SK-N-MC (cell line): Measurements from ENCODE around the gene PRG2.

Source experiments
- DNase-seq: peaks from one replicate; pipeline ENCODE4 v3.0.0-alpha.2; 2011; ENCODE audit warnings: low read depth, low spot score
- H3K27ac ChIP-seq: fragments of 200-600 bp; sonication (generic); 2 replicates; pipeline ENCODE4 v1.5.1; 2016; ENCODE audit warnings: mixed run types
- H3K36me3 ChIP-seq: fragments of 200-600 bp; sonication (generic); 2 replicates; pipeline ENCODE4 v1.6.1; 2017; ENCODE audit warnings: antibody characterized with exemption, low read length, mixed read lengths; ENCODE audit not compliant: insufficient read depth
- H3K4me3 ChIP-seq: fragments of 200-600 bp; sonication (generic); 2 replicates; pipeline ENCODE4 v1.5.1; 2016
- H3K9ac ChIP-seq: fragments of 200-600 bp; sonication (generic); 2 replicates; pipeline ENCODE4 v1.8.0; 2017; ENCODE audit warnings: mixed run types, mixed read lengths; ENCODE audit not compliant: insufficient read length
- H3K9me3 ChIP-seq: fragments of 200-600 bp; sonication (generic); 2 replicates; pipeline ENCODE4 v1.6.1; 2017; ENCODE audit warnings: low read depth, mild to moderate bottlenecking, antibody characterized with exemption, low read length, moderate library complexity, mixed read lengths
- EZH2 ChIP-seq: fragments of 200-600 bp; sonication (generic); IDR thresholded peaks from one replicate; pipeline ENCODE4 v1.6.1; 2017; ENCODE audit warnings: antibody characterized with exemption
- FOXP2 ChIP-seq: optimal IDR thresholded peaks from 2 replicates; pipeline ENCODE3; 2011; ENCODE audit warnings: mild to moderate bottlenecking, moderate library complexity; ENCODE audit not compliant: insufficient read depth; ENCODE audit errors: extremely low read length, control extremely low read depth
- POLR2AphosphoS5 ChIP-seq: IDR thresholded peaks from 2 replicates; pipeline ENCODE4 v1.6.1; 2012; ENCODE audit warnings: mild to moderate bottlenecking, low read depth, low read length, borderline replicate concordance

Gene PRG2

DNA sequence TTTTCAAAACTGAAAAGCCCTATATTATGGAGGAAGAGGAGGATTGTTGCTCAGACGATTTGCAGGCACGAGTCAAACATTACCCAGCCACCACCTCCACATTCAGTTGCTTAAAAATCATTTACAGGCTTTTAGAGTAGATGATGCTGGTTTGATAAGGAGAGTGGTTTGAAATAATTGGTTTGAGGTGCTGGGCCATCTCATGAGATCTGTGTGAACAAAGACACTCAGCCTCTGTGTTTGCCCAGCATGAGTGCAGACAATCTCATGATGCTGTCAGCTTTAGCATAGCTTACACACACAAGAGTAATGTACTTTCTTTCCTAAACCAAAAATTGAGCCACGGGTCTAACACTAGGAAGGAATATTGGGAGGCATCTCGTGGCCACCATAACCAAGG, 32.2 kb upstream of the PRG2 start:
- no peak overlapping the region for H3K9ac ChIP-seq
- no peaks in the 10 kb centered on the region for H3K36me3 ChIP-seq
- no peak for TF ChIP-seq EZH2
- no peak for TF ChIP-seq POLR2AphosphoS5
- TF ChIP-seq FOXP2, result no peak
- no peak overlapping the region for H3K4me3 ChIP-seq
- DNase-seq, result no peak
- no peaks in the 10 kb centered on the region for H3K9me3 ChIP-seq
- H3K27ac ChIP-seq, result no peak overlapping the region

DNA sequence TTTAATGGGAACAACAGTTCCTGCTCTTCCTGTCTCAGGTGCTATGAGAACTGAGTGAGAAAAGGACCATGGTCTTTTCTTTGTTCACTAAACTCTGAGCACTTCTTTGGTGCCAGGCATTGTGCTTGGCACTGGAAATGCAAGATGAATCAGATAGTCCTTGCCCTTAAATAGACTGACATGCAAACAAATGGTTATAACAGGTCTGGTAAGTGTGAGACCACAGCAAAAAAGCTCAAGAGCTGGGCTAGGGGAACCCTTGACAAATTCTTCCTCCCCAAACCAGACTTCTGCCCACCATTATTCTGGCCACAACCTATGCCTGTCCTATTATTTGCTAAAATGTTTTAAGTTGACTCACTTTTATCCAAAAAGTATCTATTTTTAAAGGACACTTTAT, 31.4 kb upstream of the PRG2 start:
- Histone ChIP-seq H3K36me3 (no peaks in the 10 kb centered on the region), H3K9me3 (no peaks in the 10 kb centered on the region), H3K4me3 (no peak overlapping the region), H3K9ac (no peak overlapping the region), H3K27ac (no peak overlapping the region)
- TF ChIP-seq EZH2 (no peak), POLR2AphosphoS5 (no peak), FOXP2 (no peak)
- no peak for DNase-seq

- Histone ChIP-seq H3K9ac (no peak overlapping the region), H3K9me3 (no peaks in the 10 kb centered on the region), H3K36me3 (no peaks in the 10 kb centered on the region), H3K4me3 (no peak overlapping the region), H3K27ac (no peak overlapping the region)
- no peak for TF ChIP-seq POLR2AphosphoS5
- TF ChIP-seq FOXP2, result no peak
- TF ChIP-seq EZH2, result no peak
- no peak for DNase-seq
Measured at GRCh38 chr11:57421066-57421465, 30.6 kb upstream of the PRG2 start.

DNA sequence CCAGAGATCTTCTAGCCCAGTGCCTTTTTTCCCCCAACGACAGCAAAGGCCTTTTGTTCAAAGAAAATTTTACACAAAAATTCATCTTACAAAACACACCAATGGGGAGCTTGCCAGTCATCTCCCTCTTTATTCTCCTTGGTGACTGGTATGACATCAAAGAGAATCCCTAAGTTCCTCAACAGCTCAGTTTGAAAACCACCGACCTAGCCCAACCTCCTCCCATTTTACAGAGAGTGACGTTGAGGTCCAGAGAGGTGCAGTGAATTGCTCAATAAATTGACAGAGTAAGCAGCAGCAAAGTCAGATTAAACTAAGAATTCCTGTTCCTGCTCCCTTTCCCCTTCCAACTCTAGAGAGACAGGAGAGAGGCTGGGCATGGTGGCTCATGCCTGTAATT, 28.7 kb upstream of the PRG2 start:
- H3K9ac ChIP-seq, result no peak overlapping the region
- no peak overlapping the region for H3K27ac ChIP-seq
- H3K36me3 ChIP-seq, result no peaks in the 10 kb centered on the region
- no peak overlapping the region for H3K4me3 ChIP-seq
- no peak for DNase-seq
- H3K9me3 ChIP-seq, result no peaks in the 10 kb centered on the region
- no peak for TF ChIP-seq POLR2AphosphoS5
- no peak for TF ChIP-seq EZH2
- no peak for TF ChIP-seq FOXP2

DNA sequence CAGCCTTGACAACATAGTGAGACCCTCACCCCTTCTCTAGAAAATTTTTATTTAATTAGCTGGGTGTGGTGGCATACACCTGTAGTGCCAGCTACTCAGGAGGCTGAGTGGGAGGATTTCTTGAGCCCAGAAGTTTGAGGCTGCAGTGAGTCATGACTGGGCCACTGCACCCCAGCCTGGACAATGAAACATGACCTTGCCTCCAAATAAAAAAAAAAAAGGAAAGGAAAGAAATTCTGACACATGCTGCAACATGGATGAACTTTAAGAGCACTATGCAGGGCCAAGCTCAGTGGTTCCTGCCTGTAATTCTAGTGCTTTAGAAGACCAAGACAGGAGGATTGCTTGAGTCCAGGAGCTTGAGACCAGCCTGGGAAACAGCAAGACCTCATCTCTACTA, 27.7 kb upstream of the PRG2 start:
- TF ChIP-seq POLR2AphosphoS5, result no peak
- no peak for TF ChIP-seq FOXP2
- no peak for TF ChIP-seq EZH2
- no peak overlapping the region for H3K27ac ChIP-seq
- no peak overlapping the region for H3K9ac ChIP-seq
- no peak for DNase-seq
- no peaks in the 10 kb centered on the region for H3K9me3 ChIP-seq
- no peaks in the 10 kb centered on the region for H3K36me3 ChIP-seq
- H3K4me3 ChIP-seq, result no peak overlapping the region

- TF ChIP-seq EZH2, result no peak
- TF ChIP-seq POLR2AphosphoS5, result no peak
- TF ChIP-seq FOXP2, result no peak
- no peak overlapping the region for H3K9ac ChIP-seq
- no peaks in the 10 kb centered on the region for H3K36me3 ChIP-seq
- no peak overlapping the region for H3K4me3 ChIP-seq
- no peak for DNase-seq
- no peaks in the 10 kb centered on the region for H3K9me3 ChIP-seq
- H3K27ac ChIP-seq, result no peak overlapping the region
Measured at GRCh38 chr11:57417056-57417455, 26.6 kb upstream of the PRG2 start.

- Histone ChIP-seq H3K9ac (no peak overlapping the region), H3K4me3 (no peak overlapping the region), H3K36me3 (no peaks in the 10 kb centered on the region), H3K27ac (no peak overlapping the region), H3K9me3 (no peaks in the 10 kb centered on the region)
- TF ChIP-seq POLR2AphosphoS5 (no peak), FOXP2 (no peak), EZH2 (no peak)
- DNase-seq, result no peak
Measured at GRCh38 chr11:57416436-57416835, 26.0 kb upstream of the PRG2 start.

DNA sequence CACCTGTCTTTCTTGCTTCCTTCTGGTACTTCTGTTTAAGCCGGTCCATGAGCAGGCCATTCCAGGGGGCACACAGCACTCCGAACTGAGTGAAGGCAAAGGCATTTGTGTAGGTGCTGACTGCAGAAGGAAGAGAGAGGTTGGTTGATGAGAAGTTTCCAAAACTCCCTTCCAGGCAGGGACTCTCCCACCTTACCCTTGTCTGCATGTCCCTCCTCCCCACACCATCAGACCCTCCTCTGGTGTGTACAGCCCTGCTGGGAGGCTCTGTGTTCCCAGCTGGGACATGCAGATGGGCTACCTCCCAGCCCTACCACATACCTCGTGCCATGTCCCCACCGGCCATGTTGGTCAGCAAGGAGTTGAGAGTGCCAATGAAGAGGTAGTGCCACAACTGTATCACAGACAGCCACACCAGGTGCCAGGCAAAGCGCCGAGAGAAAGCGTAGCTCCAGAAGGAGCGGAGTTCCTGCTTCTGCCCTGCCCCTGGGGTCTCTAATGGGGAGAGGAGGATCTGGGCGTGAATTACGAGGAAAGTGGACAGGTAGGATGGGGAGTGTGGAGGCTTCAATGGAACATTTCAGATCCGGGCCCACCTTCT, 24.3 kb upstream of the PRG2 start:
- TF ChIP-seq EZH2, result no peak
- no peak for TF ChIP-seq FOXP2
- TF ChIP-seq POLR2AphosphoS5, result no peak
- Histone ChIP-seq H3K36me3 (no peaks in the 10 kb centered on the region), H3K9ac (no peak overlapping the region), H3K27ac (no peak overlapping the region), H3K9me3 (no peaks in the 10 kb centered on the region), H3K4me3 (no peak overlapping the region)
- DNase-seq, result no peak

DNA sequence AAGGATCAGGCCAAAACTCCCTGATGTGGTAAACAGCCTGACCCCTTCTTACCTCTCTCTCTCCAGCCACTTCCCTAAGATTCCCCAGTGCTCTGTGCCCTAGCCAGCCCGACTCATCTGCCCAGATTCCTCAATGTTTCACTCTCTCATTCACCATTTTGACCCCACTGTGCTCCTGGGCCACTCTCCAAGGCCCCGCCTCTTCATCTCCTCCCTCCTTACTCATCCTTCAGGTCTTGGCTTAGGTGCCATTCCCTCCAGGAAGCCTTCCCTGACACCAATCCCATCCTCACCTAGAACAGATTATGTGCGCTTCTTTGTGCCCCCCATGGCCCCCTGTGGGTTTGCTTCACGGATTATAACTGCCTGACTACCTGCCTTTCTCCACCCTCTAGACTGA, 23.2 kb upstream of the PRG2 start:
- H3K4me3 ChIP-seq, result no peak overlapping the region
- H3K9ac ChIP-seq, result no peak overlapping the region
- TF ChIP-seq FOXP2 (no peak), EZH2 (no peak), POLR2AphosphoS5 (no peak)
- H3K9me3 ChIP-seq, result no peaks in the 10 kb centered on the region
- H3K27ac ChIP-seq, result no peak overlapping the region
- no peaks in the 10 kb centered on the region for H3K36me3 ChIP-seq
- DNase-seq, result no peak
